Measurements from ENCODE around the gene MYLK. TPM values are rescaled to one million over a fixed set of nuclear protein-coding genes. Genes with fewer than 3 reads are reported as not detected.

The MYLK gene
- total and polyA plus RNA-seq, 11 donors = 3.2 to 20.7 (median 12.4) TPM

- Histone ChIP-seq H3K4me1 (peaks cover 0 to 22% (median 9%) of the 10 kb centered on the region in 12 donors), H3K4me3 (no peak overlapping the region), H3K27ac (no peak overlapping the region), H3K27me3 (no peaks in the 10 kb centered on the region), H3K36me3 (no peaks in the 10 kb centered on the region), H3K9me3 (no peaks in the 10 kb centered on the region)
- 88 to 91% (median 89%) methylated on average over 3 of the region's 3 CpGs for WGBS, 4 donors
- intact Hi-C loops (cut with DNase I) = no loop called here
- TF ChIP-seq CTCF (IDR thresholded peaks at IDR 0.05) (no peak), POLR2A (IDR thresholded peaks at IDR 0.05) (no peak)
- DNase-seq = no peak
- no peak for ATAC-seq
These were observed 129.0 kb downstream of the MYLK start for GRCh38 chr3:123755085-123755484.

- no peaks in the 10 kb centered on the region for H3K9me3 ChIP-seq
- H3K27me3 ChIP-seq = no peaks in the 10 kb centered on the region
- no peak for TF ChIP-seq POLR2A (IDR thresholded peaks at IDR 0.05)
- TF ChIP-seq CTCF (IDR thresholded peaks at IDR 0.05) = no peak
- peaks cover 0 to 22% (median 9%) of the 10 kb centered on the region in 12 donors for H3K4me1 ChIP-seq
- H3K36me3 ChIP-seq = no peaks in the 10 kb centered on the region
- DNase-seq (no peak), ATAC-seq (no peak)
- no peak overlapping the region for H3K4me3 ChIP-seq
- intact Hi-C loops (cut with DNase I) = no loop called here
- no peak overlapping the region for H3K27ac ChIP-seq
These were observed 130.8 kb downstream of the MYLK start for GRCh38 chr3:123753286-123753685.

GRCh38 chr3:123752228-123752627 is 131.9 kb downstream of the MYLK start:
- no peak overlapping the region for H3K4me3 ChIP-seq
- no peaks in the 10 kb centered on the region for H3K9me3 ChIP-seq
- DNase-seq (no peak), ATAC-seq (no peak)
- no peaks in the 10 kb centered on the region for H3K36me3 ChIP-seq
- no peak for TF ChIP-seq POLR2A (IDR thresholded peaks at IDR 0.05)
- no peak for TF ChIP-seq CTCF (IDR thresholded peaks at IDR 0.05)
- intact Hi-C loops (cut with DNase I) = no loop called here
- no peak overlapping the region for H3K27ac ChIP-seq
- H3K4me1 ChIP-seq = peaks cover 0 to 12% (median 6%) of the 10 kb centered on the region in 12 donors
- 95 to 100% (median 98%) methylated on average over 7 to 8 of the region's 8 CpGs for WGBS, 4 donors
- H3K27me3 ChIP-seq = no peaks in the 10 kb centered on the region

GRCh38 chr3:123751433-123751832 is 132.7 kb downstream of the MYLK start:
- Histone ChIP-seq H3K36me3 (no peaks in the 10 kb centered on the region), H3K9me3 (no peaks in the 10 kb centered on the region), H3K27ac (no peak overlapping the region), H3K4me3 (no peak overlapping the region), H3K4me1 (peaks cover 0 to 12% (median 6%) of the 10 kb centered on the region in 12 donors), H3K27me3 (no peaks in the 10 kb centered on the region)
- ATAC-seq = no peak
- intact Hi-C loops (cut with DNase I) = no loop called here
- DNase-seq = no peak
- 81 to 95% (median 86%) methylated on average over 3 of the region's 3 CpGs for WGBS, 4 donors
- TF ChIP-seq POLR2A (IDR thresholded peaks at IDR 0.05) = no peak
- no peak for TF ChIP-seq CTCF (IDR thresholded peaks at IDR 0.05)
